ENCODE data around the gene FOXC1.

FOXC1 gene

GRCh38 chr6:1584996-1585668 is 24.6 kb upstream of the FOXC1 start:
- DNase-seq: no peak

GRCh38 chr6:1585669-1586049 is 24.1 kb upstream of the FOXC1 start:
- DNase-seq: no peak

- DNase-seq: no peak
Measured at GRCh38 chr6:1586256-1586655, 23.5 kb upstream of the FOXC1 start.

- DNase-seq: no peak
Measured at GRCh38 chr6:1586861-1587450, 22.8 kb upstream of the FOXC1 start.

GRCh38 chr6:1587546-1587945 is 22.2 kb upstream of the FOXC1 start:
- DNase-seq: no peak

- DNase-seq: no peak
Measured at GRCh38 chr6:1587977-1588376, 21.7 kb upstream of the FOXC1 start.

GRCh38 chr6:1589208-1589607 is 20.5 kb upstream of the FOXC1 start:
- DNase-seq: no peak

- no peak for DNase-seq
Measured at GRCh38 chr6:1590580-1590979, 19.1 kb upstream of the FOXC1 start.

- DNase-seq: no peak
Measured at GRCh38 chr6:1591243-1591642, 18.5 kb upstream of the FOXC1 start.

- no peak for DNase-seq
Measured at GRCh38 chr6:1591926-1592325, 17.8 kb upstream of the FOXC1 start.

- DNase-seq: no peak
Measured at GRCh38 chr6:1592852-1593251, 16.9 kb upstream of the FOXC1 start.

GRCh38 chr6:1593286-1593957 is 16.3 kb upstream of the FOXC1 start:
- no peak for DNase-seq

GRCh38 chr6:1593958-1594314 is 15.8 kb upstream of the FOXC1 start:
- no peak for DNase-seq

- DNase-seq: no peak
Measured at GRCh38 chr6:1594445-1595200, 15.1 kb upstream of the FOXC1 start.

GRCh38 chr6:1595271-1596087 is 14.2 kb upstream of the FOXC1 start:
- no peak for DNase-seq

- DNase-seq: peak; percentile 18
Measured at GRCh38 chr6:1596088-1596852, 13.4 kb upstream of the FOXC1 start.

- no peak for DNase-seq
Measured at GRCh38 chr6:1597121-1597744, 12.5 kb upstream of the FOXC1 start.

GRCh38 chr6:1597924-1598323 is 11.8 kb upstream of the FOXC1 start:
- DNase-seq: no peak

GRCh38 chr6:1598433-1598832 is 11.3 kb upstream of the FOXC1 start:
- no peak for DNase-seq

GRCh38 chr6:1598886-1599285 is 10.8 kb upstream of the FOXC1 start:
- no peak for DNase-seq

GRCh38 chr6:1599469-1599868 is 10.2 kb upstream of the FOXC1 start:
- DNase-seq: no peak

All from NCI-H345 (cell line).